Eye (tissue), 1 donor: ENCODE results near the gene CAMK2A.

ENCODE experiments used
- DNase-seq: peaks from one replicate; pipeline ENCODE4 v3.0.0-alpha.2; 2015

CAMK2A gene

DNA sequence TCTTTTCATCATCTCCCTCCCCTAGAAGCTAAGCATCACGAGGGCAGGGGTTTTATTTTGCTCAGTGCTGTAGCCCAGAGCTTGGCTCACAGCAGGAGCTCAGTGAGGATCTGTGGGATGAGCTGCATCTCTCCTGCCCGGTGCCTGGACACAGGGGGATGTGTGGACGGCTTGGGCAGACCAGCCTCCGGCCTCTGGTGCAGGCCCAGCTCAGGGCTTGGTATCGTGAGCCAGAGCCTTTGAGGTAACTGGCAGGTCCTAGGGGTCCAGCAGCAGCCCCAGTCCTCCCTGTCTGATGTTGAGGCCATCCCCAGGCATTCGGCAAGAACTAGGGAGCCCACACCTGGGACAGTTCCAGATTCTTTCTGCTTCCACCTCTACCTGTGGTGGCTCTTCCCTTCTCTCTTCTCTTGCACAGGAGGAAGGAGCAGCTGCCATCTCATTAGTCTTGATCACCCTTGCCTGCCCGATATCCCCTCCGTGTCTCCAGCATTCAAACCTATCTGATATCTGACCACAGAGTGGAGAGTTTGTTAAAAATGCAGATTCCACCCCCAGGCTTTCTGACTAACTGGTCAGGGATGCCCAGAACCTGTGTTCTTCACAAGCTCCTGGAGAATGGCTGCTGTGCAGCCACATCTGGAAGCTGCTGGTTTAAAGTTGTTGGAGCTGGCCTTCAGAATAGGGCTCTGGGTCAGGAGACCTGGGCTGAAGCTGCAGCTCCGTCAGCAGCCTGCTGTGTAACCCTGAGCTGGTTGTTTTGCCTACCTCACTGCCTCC lies 107.6 kb downstream of the CAMK2A start:
- no peak for DNase-seq

DNA sequence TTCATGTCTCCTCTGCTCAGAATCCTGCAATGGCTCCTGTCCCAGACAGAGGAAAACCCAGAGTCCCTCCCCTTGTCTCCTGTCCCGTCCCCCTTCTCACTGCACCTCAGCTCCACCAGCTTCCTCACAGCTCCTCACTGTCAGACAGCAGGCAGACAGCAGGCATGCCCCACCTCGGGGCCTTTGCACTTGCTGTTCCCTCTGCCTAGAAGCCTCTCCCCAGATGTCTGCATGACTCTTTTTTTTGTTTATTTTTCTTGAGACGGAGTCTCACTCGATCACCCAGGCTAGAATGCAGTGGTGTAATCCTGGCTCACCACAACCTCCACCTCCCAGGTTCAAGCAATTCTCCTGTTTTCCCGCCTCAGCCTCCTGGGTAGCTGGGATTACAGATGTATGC lies 108.5 kb downstream of the CAMK2A start:
- no peak for DNase-seq

DNA sequence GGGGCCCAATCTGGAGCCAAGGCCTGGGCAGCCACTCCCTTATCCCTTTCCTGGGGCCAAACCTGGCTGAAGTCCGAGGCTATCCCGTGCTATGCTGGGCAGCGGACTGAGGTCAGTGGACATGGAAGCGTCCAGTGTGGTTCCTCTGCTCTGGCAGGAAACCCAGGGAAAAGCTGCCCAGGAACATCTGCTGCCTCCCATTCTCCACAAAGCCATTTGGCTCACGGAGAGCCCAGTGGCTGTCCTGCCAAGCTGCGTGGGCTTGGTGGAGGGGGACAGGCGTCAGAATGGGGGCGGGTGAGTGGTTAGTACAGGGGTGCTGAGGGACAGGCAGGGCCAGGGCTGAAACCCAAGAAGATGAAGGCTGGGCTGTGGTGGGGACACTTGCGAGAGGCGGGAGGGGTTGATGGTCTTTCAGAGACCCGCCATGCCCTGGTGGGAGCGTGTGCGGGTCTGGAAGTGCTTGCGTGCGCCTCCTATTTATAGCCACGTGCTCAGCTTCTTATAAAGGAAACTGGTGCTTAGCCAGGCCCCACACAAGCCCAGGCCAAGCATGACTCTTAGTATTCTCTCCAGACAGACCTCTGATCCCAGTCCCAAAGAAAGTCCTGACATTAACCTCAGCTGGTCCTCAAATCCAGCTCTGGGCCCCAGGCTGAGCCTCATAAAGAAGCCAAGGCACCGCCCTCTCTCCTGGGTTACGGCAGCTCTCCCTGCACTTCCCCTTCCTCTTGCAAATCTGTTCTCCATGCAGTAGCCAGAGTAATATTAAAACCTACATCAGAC lies 109.1 kb downstream of the CAMK2A start:
- DNase-seq: no peak

DNA sequence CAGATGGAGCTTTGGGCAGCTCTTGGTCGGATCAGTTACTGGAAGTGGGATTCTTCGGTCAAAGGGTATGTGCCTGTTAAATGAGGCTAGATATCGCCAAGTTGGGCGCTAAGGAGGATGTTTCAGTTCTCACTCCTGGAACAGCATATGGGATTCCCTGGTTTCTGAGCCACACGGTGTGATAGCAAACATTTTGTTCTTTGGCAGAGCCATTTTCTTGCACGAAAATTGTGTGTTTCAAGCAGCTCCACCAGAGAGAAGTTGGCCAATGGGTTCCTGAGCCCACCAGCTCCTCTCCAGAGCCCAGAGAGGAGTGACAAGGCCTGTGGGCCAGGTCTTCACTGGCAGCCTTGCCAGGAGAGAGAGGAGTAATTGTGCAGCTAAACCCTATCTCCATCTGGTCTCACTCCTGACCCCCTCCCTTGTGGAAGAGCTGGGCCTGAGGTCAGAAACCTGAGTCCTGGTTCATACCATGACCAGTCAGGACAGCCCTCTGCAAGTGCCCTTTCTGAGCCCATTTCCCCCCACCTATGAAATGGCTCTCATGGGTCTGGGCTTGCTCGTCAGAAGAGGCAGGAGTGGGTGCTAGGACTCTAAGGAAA lies 110.5 kb downstream of the CAMK2A start:
- DNase-seq: no peak

DNA sequence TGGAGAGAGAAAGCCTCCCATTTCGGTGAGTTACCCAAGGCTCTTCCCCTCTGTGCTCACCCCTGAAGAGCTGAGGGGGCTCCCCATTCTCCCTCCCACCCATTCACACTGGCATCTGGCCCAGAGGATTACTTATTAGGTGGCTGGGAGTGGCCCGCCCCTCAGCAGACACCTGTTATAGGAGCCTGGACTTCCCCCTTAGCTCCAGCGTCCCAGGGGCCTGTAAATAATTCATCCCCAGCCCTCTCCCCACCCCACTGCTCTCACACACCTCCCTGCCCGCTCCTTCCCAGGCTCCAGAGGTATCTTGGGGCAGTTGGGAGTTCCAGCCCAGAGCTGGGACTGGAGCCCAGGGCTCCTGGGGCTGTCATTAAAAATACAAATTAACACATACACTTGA lies 111.3 kb downstream of the CAMK2A start:
- no peak for DNase-seq

DNA sequence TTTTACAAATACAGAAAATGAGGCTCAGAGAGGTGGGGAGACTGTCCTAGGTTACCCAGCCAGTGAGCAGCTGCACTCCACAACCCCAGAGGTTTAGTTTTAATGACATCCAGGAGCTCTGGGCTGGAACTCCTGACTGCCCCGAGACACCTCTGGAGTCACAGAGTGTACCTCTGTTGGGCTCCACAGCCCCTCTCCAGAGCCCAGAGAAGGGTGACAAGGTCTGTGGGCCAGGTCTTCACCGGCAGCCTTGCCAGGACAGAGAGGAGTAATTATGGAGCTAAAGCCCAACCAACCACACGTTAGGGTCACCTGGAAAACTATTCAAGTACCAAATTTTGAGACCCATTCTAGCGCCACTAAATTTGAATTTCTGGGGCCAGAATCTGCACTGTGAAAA lies 111.9 kb downstream of the CAMK2A start:
- no peak for DNase-seq

DNA sequence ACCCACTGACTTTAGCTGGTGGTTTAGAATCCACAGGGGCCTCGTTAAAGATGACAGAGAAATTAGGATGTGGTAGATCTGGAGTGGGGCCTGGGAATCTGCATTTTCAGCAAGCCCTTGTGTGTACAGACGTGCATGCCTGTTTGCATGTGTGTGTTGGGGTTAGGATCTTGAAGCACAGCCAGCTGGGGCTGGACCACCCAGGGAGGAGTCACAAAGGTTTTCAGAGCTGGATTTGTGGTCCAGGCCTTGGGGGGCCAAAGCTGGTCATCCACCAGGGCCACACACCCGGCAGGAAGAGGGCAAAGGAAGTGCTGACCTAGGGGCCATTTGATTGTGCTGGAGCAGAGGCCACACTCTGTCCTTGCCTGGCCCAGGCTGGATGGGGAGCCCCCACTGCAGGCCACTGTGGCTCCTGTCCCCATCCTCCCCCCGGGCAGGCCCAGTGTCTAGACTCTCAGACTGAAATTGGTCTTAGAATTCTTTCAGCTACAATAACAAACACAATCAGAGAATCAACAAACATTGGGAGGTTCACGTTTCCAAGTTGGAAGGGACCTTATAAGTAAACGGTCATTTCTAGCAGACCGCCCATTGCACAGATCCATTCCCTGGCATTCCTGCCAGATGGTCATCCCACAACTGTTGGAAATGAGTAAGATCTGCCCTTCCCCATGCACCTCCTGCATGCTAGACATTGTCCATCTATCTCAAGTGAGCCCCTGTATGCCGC lies 112.7 kb downstream of the CAMK2A start:
- no peak for DNase-seq

DNA sequence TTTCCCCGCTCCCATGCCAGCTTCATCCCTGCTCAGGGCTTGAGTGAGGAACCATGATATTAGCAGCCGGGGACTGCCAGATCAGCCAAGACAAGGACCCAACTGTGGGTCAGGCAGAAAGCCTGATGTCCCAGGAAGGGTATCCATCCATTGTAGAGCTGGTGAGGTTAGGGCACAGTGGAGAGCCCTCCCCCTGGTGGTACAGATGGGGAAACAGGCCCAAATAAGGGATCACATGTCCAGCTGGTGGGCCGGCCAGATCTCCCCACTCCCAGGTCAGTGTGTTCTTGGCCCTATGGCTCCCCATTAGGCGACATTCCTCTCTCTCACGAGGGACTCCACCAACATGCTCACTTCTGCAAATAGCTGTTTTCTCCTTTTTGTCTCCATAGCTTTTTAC lies 114.0 kb downstream of the CAMK2A start:
- DNase-seq: no peak

DNA sequence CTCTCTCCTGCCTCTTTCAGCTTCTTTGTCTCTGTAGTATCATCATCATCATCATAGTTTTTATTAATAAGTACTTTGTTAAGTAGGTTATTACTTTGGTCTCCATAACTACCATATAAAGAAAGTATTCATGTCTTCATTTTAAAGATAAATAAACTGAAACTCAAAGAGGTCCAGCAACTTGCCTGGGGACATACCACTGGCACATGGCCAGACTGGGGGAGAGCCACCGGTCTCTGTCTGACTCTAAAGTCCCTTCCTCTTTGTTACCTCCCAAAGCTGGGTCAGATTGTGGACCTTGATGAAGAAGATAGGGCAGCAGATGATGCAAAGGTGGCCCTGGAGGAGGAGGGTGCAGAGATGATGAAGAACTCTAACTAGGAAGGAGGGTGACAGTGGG lies 114.5 kb downstream of the CAMK2A start:
- DNase-seq: no peak

DNA sequence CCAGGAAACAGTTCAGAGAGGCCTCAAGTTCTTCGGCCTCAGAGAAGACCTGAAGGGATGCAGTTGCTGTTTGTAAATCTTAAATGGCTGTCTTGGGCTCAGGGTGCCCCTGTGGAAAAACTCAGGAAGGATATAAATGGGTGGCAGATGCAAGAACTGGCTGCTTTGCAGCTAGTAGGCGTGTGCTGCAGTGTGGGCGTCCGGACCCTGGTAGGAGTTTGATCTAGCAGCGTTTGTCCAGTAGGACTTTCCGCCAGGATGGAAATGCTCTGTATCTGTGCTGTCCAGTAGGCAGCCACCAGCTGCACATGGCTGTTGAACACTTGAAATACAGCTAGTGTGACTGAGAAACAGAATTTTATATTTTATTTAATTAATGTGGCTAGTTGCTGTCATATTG lies 115.3 kb downstream of the CAMK2A start:
- DNase-seq: no peak

DNA sequence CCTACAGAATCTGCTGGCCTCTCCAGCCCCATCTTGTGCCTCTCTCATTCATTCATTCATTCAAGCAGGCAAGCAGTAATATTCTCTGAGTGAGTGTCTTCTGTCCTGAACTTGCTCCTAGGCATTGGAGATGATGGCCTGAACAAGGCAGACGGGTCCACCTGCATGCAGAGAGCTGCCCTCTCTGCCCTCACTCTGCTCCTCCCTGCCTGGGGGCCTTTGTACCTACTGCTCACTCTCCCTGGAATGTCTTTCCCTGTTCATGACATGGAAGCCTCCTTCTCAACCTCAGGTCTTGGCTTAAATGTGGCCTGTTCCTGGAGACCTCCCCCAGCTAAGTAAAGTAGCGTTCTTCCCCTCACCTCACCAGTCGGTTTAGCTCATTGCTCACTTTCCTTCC lies 116.4 kb downstream of the CAMK2A start:
- no peak for DNase-seq

DNA sequence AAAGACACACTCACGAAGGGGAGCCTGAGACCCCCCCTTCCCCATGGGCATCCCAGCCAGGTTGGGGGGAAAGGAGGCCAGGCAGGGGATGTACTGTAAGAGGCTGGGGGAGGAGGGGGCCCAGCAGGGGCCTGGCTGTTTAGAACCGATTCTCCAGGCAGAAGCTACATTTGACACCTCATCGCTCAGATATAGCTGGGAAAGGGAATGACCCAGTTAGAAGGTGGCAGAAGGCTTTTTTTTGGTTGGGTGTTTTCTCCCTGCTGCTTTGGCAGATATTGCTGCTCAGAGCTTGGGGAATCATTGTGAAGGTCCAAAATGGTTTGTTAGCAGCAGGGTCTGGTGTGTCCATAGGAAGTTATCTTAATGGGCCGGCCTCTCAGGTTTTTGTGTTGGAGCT lies 117.0 kb downstream of the CAMK2A start:
- no peak for DNase-seq

DNA sequence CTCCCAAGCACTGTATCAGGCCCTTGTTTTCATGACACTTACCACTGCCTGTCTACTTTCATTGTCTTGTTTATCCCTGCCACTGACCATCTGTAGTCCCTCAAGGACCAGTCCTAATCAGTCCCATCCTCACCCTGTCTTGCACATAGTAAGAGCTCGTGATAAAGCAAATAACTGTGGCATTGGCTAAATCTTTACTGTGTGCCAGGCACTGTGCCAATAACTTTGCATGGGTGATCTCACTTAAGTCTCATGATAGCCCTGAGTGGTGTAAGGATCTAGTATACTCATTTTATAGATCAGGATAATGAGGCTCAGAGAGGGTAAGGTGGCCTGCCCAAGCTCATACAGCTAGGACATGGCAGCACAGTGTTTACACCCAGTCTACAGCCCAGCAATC lies 117.4 kb downstream of the CAMK2A start:
- DNase-seq: no peak
